Stimulated activated CD8-positive, alpha-beta memory T cell treated with anti-CD3 and anti-CD28 coated beads, Interleukin-7, amount 100 ng/mL, for 48 hours (primary cell): Measurements from ENCODE around the gene SSBP1.
"Not testable (repeated sequence)": the region's sequence is repeated elsewhere in the genome, so short reads cannot be mapped to it uniquely, and the experiment has no call there.

Experiments used
- DNase-seq, 2 donors: peaks; one replicate each; pipeline ENCODE4 v3.0.0-alpha.2; 2020; ENCODE audit warnings: low read depth in 1 of 2; ENCODE audit errors: extremely low read depth in 1 of 2

Gene SSBP1

DNA sequence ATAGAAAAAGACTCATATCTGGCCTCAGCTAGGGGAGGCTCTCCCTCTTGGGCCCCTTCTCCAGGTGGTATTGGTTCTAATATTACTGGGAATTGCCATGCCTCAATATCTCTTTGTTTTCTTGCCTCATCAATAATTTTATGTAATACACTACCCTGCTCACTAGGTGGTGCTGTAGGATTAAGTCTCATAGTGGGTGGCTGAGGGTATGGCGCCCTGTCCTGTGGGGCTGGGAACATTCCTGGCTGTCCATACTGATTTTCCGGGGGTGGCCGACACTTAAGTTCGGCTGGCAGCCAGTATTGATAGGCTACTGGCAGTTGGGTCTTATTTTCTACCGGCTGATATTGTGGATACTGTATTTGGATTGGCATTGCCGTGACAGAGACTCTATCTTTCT is 16.8 kb downstream of the SSBP1 start:
- DNase-seq, result no peak

DNA sequence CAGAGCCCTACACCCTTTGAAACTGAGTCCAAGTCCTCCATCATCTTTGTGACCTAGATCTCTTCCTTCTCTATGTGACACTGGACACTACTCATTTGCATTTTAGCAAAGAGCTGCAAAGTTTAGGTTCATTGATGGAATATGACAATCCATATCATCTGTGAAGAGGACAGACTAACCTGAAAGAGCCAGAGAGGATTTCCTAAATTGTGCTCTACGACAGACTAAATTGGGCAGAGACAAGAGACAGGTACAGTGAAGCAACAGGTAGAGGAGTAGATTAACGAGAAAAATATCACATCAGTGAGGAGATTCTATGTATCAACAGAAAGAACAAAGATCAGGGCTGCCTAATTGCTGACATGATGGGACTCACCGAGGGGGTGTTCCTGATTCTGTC is 25.6 kb downstream of the SSBP1 start, which contains the start of gene TAS2R3:
TSS of gene TAS2R3 (plus strand) at position 301 of the 400 bp plus-strand sequence. CDS start at position 363, 62 bp downstream.
- no peak for DNase-seq

DNA sequence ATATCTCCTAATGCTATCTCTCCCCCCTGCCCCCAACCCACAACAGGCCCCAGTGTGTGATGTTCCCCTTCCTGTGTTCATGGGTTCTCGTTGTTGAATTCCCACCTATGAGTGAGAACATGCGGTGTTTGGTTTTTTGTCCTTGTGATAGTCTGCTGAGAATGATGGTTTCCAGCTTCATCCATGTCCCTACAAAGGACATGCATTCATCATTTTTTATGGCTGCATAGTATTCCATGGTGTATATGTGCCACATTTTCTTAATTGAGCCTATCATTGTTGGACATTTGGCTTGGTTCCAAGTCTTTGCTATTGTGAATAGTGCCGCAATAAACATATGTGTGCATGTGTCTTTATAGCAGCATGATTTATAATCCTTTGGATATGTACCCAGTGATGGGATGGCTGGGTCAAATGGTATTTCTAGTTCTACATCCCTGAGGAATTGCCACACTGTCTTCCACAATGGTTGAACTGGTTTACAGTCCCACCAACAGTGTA is 32.0 kb downstream of the SSBP1 start:
- not testable (repeated sequence) for DNase-seq

DNA sequence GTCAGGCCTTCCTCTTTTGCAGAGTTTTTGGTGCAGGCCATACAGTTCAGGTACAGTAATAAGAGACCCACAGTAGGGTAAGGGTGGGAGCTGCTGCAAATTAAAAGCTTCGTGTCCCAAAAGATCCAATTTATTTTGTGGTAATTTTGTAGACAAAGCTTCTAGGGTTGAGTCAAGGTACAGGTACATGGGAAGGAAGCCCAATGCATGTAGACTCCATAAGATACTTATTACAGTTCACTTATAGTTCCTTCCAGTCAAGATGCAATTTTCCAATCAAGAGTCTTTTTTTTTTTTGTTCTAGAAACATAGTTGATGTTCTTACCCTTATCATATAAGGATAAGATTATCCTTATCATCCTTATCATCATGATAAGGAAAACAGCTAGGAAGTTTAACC is 38.2 kb downstream of the SSBP1 start, which contains the start of gene TAS2R4:
TSS of gene TAS2R4 (plus strand) at position 301 of the 400 bp plus-strand sequence. CDS start 1,815 bp downstream, outside the sequence.
- no peak for DNase-seq

DNA sequence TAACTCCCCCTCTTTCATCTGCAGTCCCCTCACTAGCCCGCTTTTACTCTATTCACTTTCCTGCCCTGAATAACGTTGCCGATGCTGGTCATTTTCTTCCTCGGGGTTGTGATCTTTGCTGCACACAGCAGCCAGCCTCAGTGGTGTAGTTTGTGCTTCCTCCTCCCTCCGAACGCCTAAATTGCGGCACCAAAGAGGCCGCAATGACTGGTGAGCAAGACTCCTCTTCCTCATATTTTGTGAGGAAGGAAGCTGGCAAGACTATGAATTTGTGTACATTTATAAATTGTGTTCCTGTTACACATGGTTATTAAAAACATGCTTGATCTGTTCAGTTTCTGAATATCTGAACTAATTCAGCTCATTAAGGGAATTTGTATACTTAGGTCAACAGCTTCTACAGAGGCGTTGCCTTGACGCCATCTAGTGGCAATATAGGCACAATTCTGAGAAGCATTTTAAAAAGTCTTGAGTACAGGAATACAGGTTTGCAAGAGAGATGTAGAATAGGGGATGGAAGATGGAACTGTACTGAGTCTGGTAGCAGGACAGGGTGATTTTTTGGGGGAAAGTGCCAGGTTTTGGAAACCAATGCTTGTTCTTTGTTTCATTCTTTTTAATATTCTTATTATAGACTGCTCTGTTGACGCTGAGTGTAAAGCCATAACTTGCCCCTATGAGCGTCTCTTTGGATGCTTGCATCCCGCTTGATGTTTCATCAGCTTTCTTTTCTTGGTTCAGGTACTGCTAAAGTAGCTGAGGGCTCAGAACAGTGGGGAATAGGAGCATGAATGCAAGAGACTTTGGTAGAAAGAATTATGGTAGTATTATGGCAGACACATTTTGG is 47.8 kb downstream of the SSBP1 start:
- no peak for DNase-seq

DNA sequence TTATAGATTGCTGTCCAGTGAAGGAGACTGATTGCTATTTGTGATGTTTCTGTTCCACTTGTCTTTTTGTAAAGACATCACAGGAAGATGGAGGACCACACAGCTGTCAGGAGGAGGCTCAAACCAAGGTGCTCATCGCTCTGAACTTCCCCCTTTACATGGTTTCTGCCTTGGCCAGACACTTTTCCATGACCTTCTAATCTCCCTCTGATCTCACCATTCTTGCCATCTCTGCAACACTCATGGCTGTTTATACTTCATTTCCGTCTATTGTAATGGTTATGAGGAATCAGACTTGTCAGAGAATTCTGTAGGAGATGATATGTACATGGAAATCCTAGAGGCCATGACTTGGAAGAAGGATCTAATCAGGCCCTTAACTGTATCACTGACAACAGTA is 50.1 kb downstream of the SSBP1 start:
- no peak for DNase-seq

DNA sequence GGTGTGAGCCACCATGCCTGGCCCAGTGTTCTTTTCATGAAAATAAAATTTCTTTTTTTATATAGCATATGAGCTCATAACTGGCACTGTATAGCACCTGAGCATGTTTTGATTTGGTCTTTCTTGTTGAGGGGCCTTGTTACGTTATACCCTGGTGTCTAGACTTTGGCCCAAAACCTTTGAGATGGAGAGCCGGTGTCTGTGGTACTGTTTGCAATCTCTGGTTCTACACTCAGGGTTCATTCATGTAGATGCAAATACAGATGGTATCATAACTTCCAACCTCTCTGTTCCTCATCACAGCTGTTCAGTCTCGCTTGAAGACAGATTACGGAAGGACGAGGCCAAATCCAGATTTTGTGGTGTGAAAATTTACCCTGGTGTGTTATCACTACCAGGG is 51.8 kb downstream of the SSBP1 start, which contains the start of gene TAS2R5:
TSS of gene TAS2R5 (plus strand) at position 301 of the 400 bp plus-strand sequence. CDS start 145 bp downstream, outside the sequence.
- no peak for DNase-seq

DNA sequence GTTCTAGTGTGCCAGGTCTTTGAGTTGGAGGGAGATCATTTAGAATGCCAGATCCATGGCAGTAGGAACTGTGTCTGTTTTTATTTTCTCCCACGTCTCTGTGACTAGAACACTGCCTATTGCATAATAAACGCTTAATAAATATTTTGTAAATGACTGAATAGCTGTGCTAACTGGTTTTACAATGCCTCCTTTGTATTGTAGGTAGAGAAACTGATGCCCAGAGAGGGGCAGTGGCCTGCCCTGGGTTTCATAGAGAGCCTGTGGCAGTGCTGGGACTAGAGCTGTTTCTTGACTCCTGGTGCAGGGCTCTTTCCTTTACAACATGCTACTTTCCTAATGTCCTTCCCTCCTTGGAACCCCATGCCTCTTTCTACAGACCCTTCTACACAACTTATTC is 54.4 kb downstream of the SSBP1 start:
- DNase-seq, result no peak
